Stimulated activated effector memory CD8-positive, alpha-beta T cell treated with anti-CD3 and anti-CD28 coated beads, Interleukin-12 subunit alpha, Interleukin-12 subunit beta, amount 100 ng/mL, for 72 hours (primary cell): ENCODE results near the gene LARP1.
A peak's percentile ranks its signal among the peaks of the same experiment; 100 is the strongest.

ENCODE experiments used
- ATAC-seq: fragments of 150-1000 bp; cut with Tn5 transposase; 2 replicates; pipeline ENCODE4 v1.10.0; 2021
- DNase-seq, 2 donors: peaks; one replicate each; pipeline ENCODE4 v3.0.0; 2021 to 2022; ENCODE audit warnings: low spot score in 2 of 2
- H3K27ac Mint-ChIP-seq: one replicate; pipeline ENCODE4 v1.8.0; 2022; ENCODE audit warnings: mild to moderate bottlenecking, mixed read lengths
- H3K36me3 Mint-ChIP-seq: one replicate; pipeline ENCODE4 v1.8.0; 2022; ENCODE audit warnings: mild to moderate bottlenecking, mixed read lengths
- H3K4me1 Mint-ChIP-seq: one replicate; pipeline ENCODE4 v1.8.0; 2022; ENCODE audit warnings: mixed read lengths
- H3K4me3 Mint-ChIP-seq: one replicate; pipeline ENCODE4 v1.8.0; 2022; ENCODE audit warnings: mild to moderate bottlenecking, mixed read lengths
- H3K9me3 Mint-ChIP-seq: one replicate; pipeline ENCODE4 v1.8.0; 2022; ENCODE audit warnings: mixed read lengths

LARP1 gene

GRCh38 chr5:154857530-154858296 lies 102.5 kb downstream of the LARP1 start:
- no peaks in the 10 kb centered on the region for H3K9me3 Mint-ChIP-seq
- DNase-seq: peak; percentile 69 to 91
- ATAC-seq: peak; percentile 78
- peak overlapping the region; percentile 96 for H3K4me3 Mint-ChIP-seq
- H3K36me3 Mint-ChIP-seq: peaks cover 53% of the 10 kb centered on the region
- H3K27ac Mint-ChIP-seq: peak overlapping the region; percentile 98
- H3K4me1 Mint-ChIP-seq: peaks cover 31% of the 10 kb centered on the region

- ATAC-seq (peak; percentile 91), DNase-seq (peak; percentile 91 to 99)
- Mint-ChIP-seq H3K9me3 (no peaks in the 10 kb centered on the region), H3K4me1 (peaks cover 39% of the 10 kb centered on the region), H3K27ac (peak within 1 kb of the TSS; percentile 98), H3K4me3 (peak within 1 kb of the TSS; percentile 96), H3K36me3 (peaks cover 60% of the 10 kb centered on the region)
Observed at GRCh38 chr5:154858297-154858971, 103.3 kb downstream of the LARP1 start, which contains the start of gene CNOT8. CNOT8 (plus strand) TSS chr5:154858627; CDS start chr5:154863279, 4,652 bp downstream.

- Mint-ChIP-seq H3K9me3 (no peaks in the 10 kb centered on the region), H3K27ac (peak overlapping the region; percentile 98), H3K36me3 (peaks cover 68% of the 10 kb centered on the region), H3K4me3 (peak overlapping the region; percentile 96), H3K4me1 (peaks cover 40% of the 10 kb centered on the region)
- DNase-seq: peak in 1 of 2 donors; percentile 55
- no peak for ATAC-seq
Observed at GRCh38 chr5:154858972-154859871, 104.0 kb downstream of the LARP1 start.

- peak overlapping the region; percentile 96 for H3K4me3 Mint-ChIP-seq
- H3K27ac Mint-ChIP-seq: peak overlapping the region; percentile 98
- DNase-seq: no peak
- H3K36me3 Mint-ChIP-seq: peaks cover 77% of the 10 kb centered on the region
- H3K9me3 Mint-ChIP-seq: no peaks in the 10 kb centered on the region
- ATAC-seq: no peak
- H3K4me1 Mint-ChIP-seq: peaks cover 41% of the 10 kb centered on the region
Observed at GRCh38 chr5:154860123-154860522, 104.9 kb downstream of the LARP1 start.

GRCh38 chr5:154860765-154861164 lies 105.6 kb downstream of the LARP1 start:
- ATAC-seq: no peak
- no peak for DNase-seq
- H3K27ac Mint-ChIP-seq: peak overlapping the region; percentile 98
- H3K9me3 Mint-ChIP-seq: no peaks in the 10 kb centered on the region
- peaks cover 46% of the 10 kb centered on the region for H3K4me1 Mint-ChIP-seq
- peak overlapping the region; percentile 96 for H3K4me3 Mint-ChIP-seq
- H3K36me3 Mint-ChIP-seq: peaks cover 83% of the 10 kb centered on the region

GRCh38 chr5:154861946-154862345 lies 106.8 kb downstream of the LARP1 start:
- DNase-seq (no peak), ATAC-seq (no peak)
- no peaks in the 10 kb centered on the region for H3K9me3 Mint-ChIP-seq
- H3K36me3 Mint-ChIP-seq: peaks cover 95% of the 10 kb centered on the region
- H3K4me3 Mint-ChIP-seq: peak overlapping the region; percentile 96
- H3K27ac Mint-ChIP-seq: peak overlapping the region; percentile 24
- peaks cover 44% of the 10 kb centered on the region for H3K4me1 Mint-ChIP-seq

- H3K27ac Mint-ChIP-seq: peak overlapping the region; percentile 24
Observed at GRCh38 chr5:154862766-154863165, 107.6 kb downstream of the LARP1 start.

GRCh38 chr5:154863291-154864080 lies 108.3 kb downstream of the LARP1 start:
- Mint-ChIP-seq H3K9me3 (no peaks in the 10 kb centered on the region), H3K4me3 (no peak overlapping the region), H3K4me1 (peaks cover 45% of the 10 kb centered on the region), H3K36me3 (peaks cover 100% of the 10 kb centered on the region), H3K27ac (peak overlapping the region; percentile 24)
- DNase-seq: no peak
- no peak for ATAC-seq

More at GRCh38 chr5:154862766-154863165, 107.6 kb downstream of the LARP1 start:
- DNase-seq: no peak
- Mint-ChIP-seq H3K4me1 (peaks cover 45% of the 10 kb centered on the region), H3K9me3 (no peaks in the 10 kb centered on the region), H3K36me3 (peaks cover 100% of the 10 kb centered on the region), H3K4me3 (peak overlapping the region; percentile 96)
- ATAC-seq: no peak

GRCh38 chr5:154865466-154866184 lies 110.4 kb downstream of the LARP1 start:
- ATAC-seq: peak; percentile 68
- H3K4me3 Mint-ChIP-seq: no peak overlapping the region

GRCh38 chr5:154866841-154867240 lies 111.7 kb downstream of the LARP1 start:
- Mint-ChIP-seq H3K9me3 (no peaks in the 10 kb centered on the region), H3K4me3 (no peak overlapping the region), H3K4me1 (peaks cover 30% of the 10 kb centered on the region), H3K27ac (no peak overlapping the region), H3K36me3 (peaks cover 100% of the 10 kb centered on the region)
- ATAC-seq: no peak
- no peak for DNase-seq

More at GRCh38 chr5:154865466-154866184, 110.4 kb downstream of the LARP1 start:
- H3K9me3 Mint-ChIP-seq: no peaks in the 10 kb centered on the region
- H3K4me1 Mint-ChIP-seq: peaks cover 38% of the 10 kb centered on the region
- peaks cover 100% of the 10 kb centered on the region for H3K36me3 Mint-ChIP-seq
- no peak overlapping the region for H3K27ac Mint-ChIP-seq
- no peak for DNase-seq
